Keratinocyte (primary cell): ENCODE data around the gene CCDC63.

ENCODE experiments used
- EZH2 ChIP-seq: IDR thresholded peaks from one replicate; pipeline ENCODE4 v1.6.1; 2012; ENCODE audit warnings: inconsistent platforms, mild to moderate bottlenecking, low read length, moderate library complexity
- TF ChIP-seq, protein P1 (sequence below), 3 experiments: IDR thresholded peaks in 1 of 3; conservative IDR thresholded peaks in 1 of 3; optimal IDR thresholded peaks in 1 of 3; 2 replicates in 2 of 3; 3 replicates in 1 of 3; pipeline versions ENCODE3 to v1.5.1; 2011; ENCODE audit warnings: low read length in 3 of 3, mild to moderate bottlenecking in 3 of 3, moderate library complexity in 2 of 3, control low read depth in 1 of 3, inconsistent platforms in 1 of 3; ENCODE audit not compliant: insufficient read depth in 2 of 3; ENCODE audit errors: extremely low read depth in 1 of 3

DNA sequence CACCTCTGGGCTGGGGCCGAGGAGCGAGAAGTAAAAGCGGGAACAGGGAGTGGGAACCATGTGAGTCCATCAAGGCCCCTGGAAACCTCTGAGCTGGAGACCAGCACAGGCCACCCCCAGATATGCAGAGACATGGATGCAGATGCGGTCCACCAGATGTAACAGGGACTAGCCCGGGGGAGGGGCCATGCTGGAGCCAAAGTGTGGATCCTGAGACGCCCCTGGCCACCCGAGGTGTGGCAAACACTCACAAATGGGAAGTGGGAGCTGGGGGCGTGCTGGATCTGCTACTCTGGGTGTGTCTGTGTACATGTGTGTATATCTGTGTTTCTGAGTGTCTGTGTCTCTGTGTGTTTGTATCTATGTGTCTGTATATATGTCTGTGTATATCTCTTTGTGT is 60.8 kb downstream of the CCDC63 start:
- TF ChIP-seq, protein P1, sequence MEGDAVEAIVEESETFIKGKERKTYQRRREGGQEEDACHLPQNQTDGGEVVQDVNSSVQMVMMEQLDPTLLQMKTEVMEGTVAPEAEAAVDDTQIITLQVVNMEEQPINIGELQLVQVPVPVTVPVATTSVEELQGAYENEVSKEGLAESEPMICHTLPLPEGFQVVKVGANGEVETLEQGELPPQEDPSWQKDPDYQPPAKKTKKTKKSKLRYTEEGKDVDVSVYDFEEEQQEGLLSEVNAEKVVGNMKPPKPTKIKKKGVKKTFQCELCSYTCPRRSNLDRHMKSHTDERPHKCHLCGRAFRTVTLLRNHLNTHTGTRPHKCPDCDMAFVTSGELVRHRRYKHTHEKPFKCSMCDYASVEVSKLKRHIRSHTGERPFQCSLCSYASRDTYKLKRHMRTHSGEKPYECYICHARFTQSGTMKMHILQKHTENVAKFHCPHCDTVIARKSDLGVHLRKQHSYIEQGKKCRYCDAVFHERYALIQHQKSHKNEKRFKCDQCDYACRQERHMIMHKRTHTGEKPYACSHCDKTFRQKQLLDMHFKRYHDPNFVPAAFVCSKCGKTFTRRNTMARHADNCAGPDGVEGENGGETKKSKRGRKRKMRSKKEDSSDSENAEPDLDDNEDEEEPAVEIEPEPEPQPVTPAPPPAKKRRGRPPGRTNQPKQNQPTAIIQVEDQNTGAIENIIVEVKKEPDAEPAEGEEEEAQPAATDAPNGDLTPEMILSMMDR (optimal IDR thresholded peaks at IDR 0.05 in 1 of 3, IDR thresholded peaks at IDR 0.05 in 1 of 3, conservative IDR thresholded peaks at IDR 0.05 in 1 of 3; ENCODE audit: extremely low read depth in 1 of 3, insufficient read depth in 2 of 3, low read length in 3 of 3), result no peak
- TF ChIP-seq EZH2, result no peak
